HG03520 (cell line): ENCODE data around the gene NFKBIE.
A peak's percentile ranks its signal among the peaks of the same experiment; 100 is the strongest.

ENCODE experiments used
- ATAC-seq: cut with Tn5 transposase; IDR thresholded peaks from one replicate; pipeline ENCODE4 v1.9.1; 2021; ENCODE audit warnings: mild to moderate bottlenecking, moderate library complexity; ENCODE audit not compliant: unreplicated experiment

The NFKBIE gene

GRCh38 chr6:44275271-44275748, 10.0 kb upstream of the NFKBIE start:
- no peak for ATAC-seq

GRCh38 chr6:44273617-44274016, 8.3 kb upstream of the NFKBIE start:
- no peak for ATAC-seq

- ATAC-seq = no peak
Observed at GRCh38 chr6:44272999-44273566, 7.7 kb upstream of the NFKBIE start.

GRCh38 chr6:44272529-44272928, 7.2 kb upstream of the NFKBIE start:
- ATAC-seq = no peak

GRCh38 chr6:44271914-44272313, 6.6 kb upstream of the NFKBIE start:
- no peak for ATAC-seq

GRCh38 chr6:44271406-44271723, 6.0 kb upstream of the NFKBIE start:
- ATAC-seq = no peak

GRCh38 chr6:44270526-44271405, 5.4 kb upstream of the NFKBIE start:
- no peak for ATAC-seq

- no peak for ATAC-seq
Observed at GRCh38 chr6:44269921-44270525, 4.7 kb upstream of the NFKBIE start, which contains the start of gene TMEM151B. TMEM151B (plus strand) TSS chr6:44270450; CDS start chr6:44270743, 293 bp downstream.

- ATAC-seq = no peak
Observed at GRCh38 chr6:44269178-44269920, 4.0 kb upstream of the NFKBIE start.

GRCh38 chr6:44268095-44268628, 2.8 kb upstream of the NFKBIE start:
- no peak for ATAC-seq

GRCh38 chr6:44267252-44267651, 1.9 kb upstream of the NFKBIE start:
- no peak for ATAC-seq

GRCh38 chr6:44266347-44266746, 996 bp upstream of the NFKBIE start:
- no peak for ATAC-seq

- no peak for ATAC-seq
Observed at GRCh38 chr6:44265722-44266233, 427 bp upstream of the NFKBIE start.

GRCh38 chr6:44264154-44265006, 971 bp downstream of the NFKBIE start:
- peak; percentile 29 for ATAC-seq

- no peak for ATAC-seq
Observed at GRCh38 chr6:44263354-44264100, 1.8 kb downstream of the NFKBIE start.

- ATAC-seq = no peak
Observed at GRCh38 chr6:44262467-44263353, 2.6 kb downstream of the NFKBIE start.

GRCh38 chr6:44261581-44261980, 3.8 kb downstream of the NFKBIE start:
- ATAC-seq = no peak
